Measurements from ENCODE around the gene GNS. TPM values are rescaled to one million over a fixed set of nuclear protein-coding genes. Genes with fewer than 3 reads are reported as not detected.

Gene GNS
- total RNA-seq, 1 experiment from 2014 or later, result 74.9 TPM

DNA sequence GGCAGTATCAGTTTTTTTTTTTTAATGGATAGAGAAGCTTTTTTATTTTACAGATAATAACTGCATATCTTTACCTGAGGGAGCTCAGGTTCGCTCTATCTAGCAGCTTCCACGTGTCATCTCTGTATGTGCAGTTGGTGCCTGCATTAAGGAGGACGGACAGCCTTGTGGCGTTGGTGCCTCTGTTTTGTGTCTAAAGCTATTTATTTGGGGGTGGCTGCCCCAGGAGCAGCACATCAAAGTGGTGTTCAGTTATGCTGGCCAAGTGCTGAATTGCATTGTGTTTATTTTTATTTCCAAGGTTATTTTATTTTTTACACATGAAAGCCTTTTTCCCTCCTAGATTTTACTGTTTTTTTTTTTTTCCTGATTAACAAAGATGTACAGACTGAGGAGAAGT, 89.2 kb downstream of the GNS start:
- Histone ChIP-seq H3K4me2 (peak overlapping the region; percentile 66; the same call in 1 of the 2 replicates), H3K79me2 (ENCODE audit: low read depth) (peaks cover 88% of the 10 kb centered on the region), H4K20me1 (ENCODE audit: insufficient read depth) (no peaks in the 10 kb centered on the region), H3K4me3 (no peak overlapping the region), H3F3A (ENCODE audit: insufficient read depth, low read depth) (peaks cover 59% of the 10 kb centered on the region), H3K36me3 (ENCODE audit: low read depth) (no peaks in the 10 kb centered on the region), H3K9me2 (ENCODE audit: insufficient read depth) (no peaks in the 10 kb centered on the region), H2AFZ (no peak overlapping the region), H3K27ac (peak overlapping the region; percentile 87), H3K27me3 (ENCODE audit: insufficient read depth, low read depth) (no peaks in the 10 kb centered on the region), H3K4me1 (replicated peaks; ENCODE audit: insufficient read depth) (peaks cover 89% of the 10 kb centered on the region), H3K9me3 (ENCODE audit: insufficient read depth, low read depth) (no peaks in the 10 kb centered on the region)
- ChIA-PET CTCF (interaction anchor here (0.6 kb wide), 1 partner anchor 25 kb away, joined by 18 read pairs; no protein-coding TSS in a partner anchor), POLR2A (ENCODE audit: unreplicated experiment) (interaction anchor here (0.6 kb wide), 2 partner anchors 45 to 970 kb away, joined by 5 to 14 read pairs; no protein-coding TSS in a partner anchor)
- DNase-seq, result no peak
- TF ChIP-seq, protein P1, sequence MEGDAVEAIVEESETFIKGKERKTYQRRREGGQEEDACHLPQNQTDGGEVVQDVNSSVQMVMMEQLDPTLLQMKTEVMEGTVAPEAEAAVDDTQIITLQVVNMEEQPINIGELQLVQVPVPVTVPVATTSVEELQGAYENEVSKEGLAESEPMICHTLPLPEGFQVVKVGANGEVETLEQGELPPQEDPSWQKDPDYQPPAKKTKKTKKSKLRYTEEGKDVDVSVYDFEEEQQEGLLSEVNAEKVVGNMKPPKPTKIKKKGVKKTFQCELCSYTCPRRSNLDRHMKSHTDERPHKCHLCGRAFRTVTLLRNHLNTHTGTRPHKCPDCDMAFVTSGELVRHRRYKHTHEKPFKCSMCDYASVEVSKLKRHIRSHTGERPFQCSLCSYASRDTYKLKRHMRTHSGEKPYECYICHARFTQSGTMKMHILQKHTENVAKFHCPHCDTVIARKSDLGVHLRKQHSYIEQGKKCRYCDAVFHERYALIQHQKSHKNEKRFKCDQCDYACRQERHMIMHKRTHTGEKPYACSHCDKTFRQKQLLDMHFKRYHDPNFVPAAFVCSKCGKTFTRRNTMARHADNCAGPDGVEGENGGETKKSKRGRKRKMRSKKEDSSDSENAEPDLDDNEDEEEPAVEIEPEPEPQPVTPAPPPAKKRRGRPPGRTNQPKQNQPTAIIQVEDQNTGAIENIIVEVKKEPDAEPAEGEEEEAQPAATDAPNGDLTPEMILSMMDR (conservative IDR thresholded peaks at IDR 0.05), result no peak
- TF ChIP-seq EZH2 (IDR thresholded peaks at IDR 0.05; ENCODE audit: low read depth), result no peak
- intact Hi-C loops (cut with micrococcal nuclease; ENCODE audit: unreplicated experiment), result loop anchor here (10.0 kb wide), 1 partner anchor 755 kb away; no protein-coding TSS in a partner anchor
- BruUV-seq (replicated peaks), result no TSS peak

DNA sequence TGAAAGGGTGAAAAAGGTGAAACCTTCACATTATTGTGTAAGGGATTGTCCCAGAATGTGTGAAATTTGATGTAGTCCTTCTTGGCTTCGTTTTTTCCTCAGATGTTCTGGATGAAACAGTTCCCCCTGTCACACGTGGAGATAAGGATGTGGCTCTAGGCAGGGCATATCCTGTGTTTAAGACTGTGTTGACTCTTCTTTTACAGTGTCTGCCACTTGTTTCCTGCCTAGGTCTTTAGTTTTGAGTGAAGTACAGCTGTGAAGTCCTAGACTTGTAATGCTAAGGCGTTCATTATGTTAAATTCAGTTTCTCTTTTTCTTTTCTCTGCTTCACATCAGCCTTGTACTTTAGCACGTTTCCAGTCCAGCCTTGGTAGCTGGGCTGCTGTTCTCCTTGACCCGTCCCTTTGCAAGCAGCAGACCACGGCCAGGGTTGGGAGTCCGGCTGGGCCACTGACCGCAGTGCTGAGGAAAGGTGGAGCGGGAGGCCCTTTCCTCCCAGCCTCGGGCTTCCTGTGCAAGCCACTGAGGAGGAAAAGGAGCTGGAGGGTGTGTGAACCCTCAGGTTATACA, 89.8 kb downstream of the GNS start:
- no peak overlapping the region for H3K4me3 ChIP-seq
- H3K79me2 ChIP-seq (ENCODE audit: low read depth), result peaks cover 91% of the 10 kb centered on the region

DNA sequence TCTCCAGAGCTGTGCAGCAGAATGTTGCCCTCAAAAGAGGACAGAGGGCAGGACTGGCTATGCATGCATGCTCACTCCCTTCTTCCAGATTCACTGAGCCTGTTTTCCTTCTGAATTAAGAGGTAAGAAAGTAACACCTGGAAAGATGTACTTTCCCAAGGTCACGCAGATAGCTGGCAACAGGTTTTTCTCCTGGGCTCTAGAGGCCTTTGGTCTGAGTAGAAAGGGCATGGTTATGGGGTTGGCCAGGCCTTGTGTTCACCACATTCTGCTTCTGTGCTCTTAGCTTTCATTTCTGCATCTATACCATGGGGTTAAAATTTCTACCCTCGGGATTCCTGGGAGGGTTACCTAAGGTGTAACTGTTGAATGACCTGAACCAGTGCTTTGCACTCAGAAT, 91.4 kb downstream of the GNS start:
- ChIA-PET CTCF (no interaction called here), POLR2A (ENCODE audit: unreplicated experiment) (interaction anchor here (0.6 kb wide), 2 partner anchors 50 to 66 kb away, joined by 3 to 4 read pairs; no protein-coding TSS in a partner anchor)
- TF ChIP-seq EZH2 (IDR thresholded peaks at IDR 0.05; ENCODE audit: low read depth), result no peak
- TF ChIP-seq, protein P1 (conservative IDR thresholded peaks at IDR 0.05), result no peak
- no peak overlapping the region for H3K27ac ChIP-seq
- no peak overlapping the region for H2AFZ ChIP-seq
- intact Hi-C loops (cut with micrococcal nuclease; ENCODE audit: unreplicated experiment), result no loop called here
- no peaks in the 10 kb centered on the region; the same call in 1 of the 2 replicates for H3K9me2 ChIP-seq (ENCODE audit: insufficient read depth)
- peaks cover 51% of the 10 kb centered on the region for H3F3A ChIP-seq (ENCODE audit: insufficient read depth, low read depth)
- no peaks in the 10 kb centered on the region for H3K9me3 ChIP-seq (ENCODE audit: insufficient read depth, low read depth)
- BruUV-seq (replicated peaks), result no TSS peak
- no peaks in the 10 kb centered on the region for H3K27me3 ChIP-seq (ENCODE audit: insufficient read depth, low read depth)
- H3K4me1 ChIP-seq (replicated peaks; ENCODE audit: insufficient read depth), result peaks cover 96% of the 10 kb centered on the region
- no peak for DNase-seq
- no peaks in the 10 kb centered on the region for H4K20me1 ChIP-seq (ENCODE audit: insufficient read depth)
- peaks cover 88% of the 10 kb centered on the region for H3K79me2 ChIP-seq (ENCODE audit: low read depth)
- H3K4me2 ChIP-seq, result no peak overlapping the region
- no peaks in the 10 kb centered on the region for H3K36me3 ChIP-seq (ENCODE audit: low read depth)
- H3K4me3 ChIP-seq, result no peak overlapping the region

More for the DNA sequence above, 89.8 kb downstream of the GNS start:
- no TSS peak for BruUV-seq (replicated peaks)
- Histone ChIP-seq H3K9me3 (ENCODE audit: insufficient read depth, low read depth) (no peaks in the 10 kb centered on the region), H3K36me3 (ENCODE audit: low read depth) (no peaks in the 10 kb centered on the region), H2AFZ (no peak overlapping the region), H3K4me2 (peak overlapping the region; percentile 66), H3K27ac (peak overlapping the region; percentile 87), H4K20me1 (ENCODE audit: insufficient read depth) (no peaks in the 10 kb centered on the region), H3K9me2 (ENCODE audit: insufficient read depth) (no peaks in the 10 kb centered on the region; the same call in 1 of the 2 replicates), H3K4me1 (replicated peaks; ENCODE audit: insufficient read depth) (peaks cover 96% of the 10 kb centered on the region), H3K27me3 (ENCODE audit: insufficient read depth, low read depth) (no peaks in the 10 kb centered on the region), H3F3A (ENCODE audit: insufficient read depth, low read depth) (peaks cover 59% of the 10 kb centered on the region)
- no peak for TF ChIP-seq EZH2 (IDR thresholded peaks at IDR 0.05; ENCODE audit: low read depth)
- TF ChIP-seq, protein P1 (conservative IDR thresholded peaks at IDR 0.05), result no peak
- ChIA-PET POLR2A (ENCODE audit: unreplicated experiment) (interaction anchor here (0.5 kb wide), 1 partner anchor 31 kb away, joined by 6 read pairs; no protein-coding TSS in a partner anchor), CTCF (no interaction called here)
- DNase-seq, result peak in 1 of 2 experiments; percentile 58
- intact Hi-C loops (cut with micrococcal nuclease; ENCODE audit: unreplicated experiment), result no loop called here

Measured in PC-9 (cell line).